Cardiac fibroblast (primary cell): ENCODE results near the gene CREG2.

Source experiments
- DNase-seq, 2 donors: peaks; one replicate each; pipeline versions ENCODE4 v3.0.0 to v3.0.0-alpha.2; 2010; ENCODE audit warnings: low read depth in 2 of 2
- H3K4me3 ChIP-seq, 2 donors: replicated peaks in 1 of 2; 1 replicate in 1 of 2; 2 replicates in 1 of 2; pipeline ENCODE4 v1.5.1; 2011; ENCODE audit warnings: low read depth in 2 of 2, low read length in 2 of 2, mild to moderate bottlenecking in 2 of 2, moderate library complexity in 1 of 2
- CTCF ChIP-seq: IDR thresholded peaks from one replicate; pipeline ENCODE4 v1.5.1; 2011; ENCODE audit warnings: low read depth, mild to moderate bottlenecking, low read length, inconsistent platforms

The CREG2 gene

GRCh38 chr2:101401906-101402305, 14.6 kb upstream of the CREG2 start:
- TF ChIP-seq CTCF, result no peak

GRCh38 chr2:101401326-101401665, 14.0 kb upstream of the CREG2 start:
- no peak for TF ChIP-seq CTCF
- no peak for DNase-seq
- H3K4me3 ChIP-seq, result no peak overlapping the region

More at GRCh38 chr2:101401906-101402305, 14.6 kb upstream of the CREG2 start:
- no peak overlapping the region for H3K4me3 ChIP-seq
- DNase-seq, result no peak

GRCh38 chr2:101400506-101401325, 13.4 kb upstream of the CREG2 start:
- no peak for DNase-seq
- H3K4me3 ChIP-seq, result no peak overlapping the region
- no peak for TF ChIP-seq CTCF

- DNase-seq, result no peak
- H3K4me3 ChIP-seq, result no peak overlapping the region
- no peak for TF ChIP-seq CTCF
Measured at GRCh38 chr2:101400048-101400447, 12.7 kb upstream of the CREG2 start.

GRCh38 chr2:101399021-101399799, 11.9 kb upstream of the CREG2 start:
- no peak overlapping the region for H3K4me3 ChIP-seq
- no peak for TF ChIP-seq CTCF
- no peak for DNase-seq

GRCh38 chr2:101398116-101398821, 11.0 kb upstream of the CREG2 start:
- no peak for TF ChIP-seq CTCF
- no peak for DNase-seq
- H3K4me3 ChIP-seq, result no peak overlapping the region
